DMS 273 (cell line): Measurements from ENCODE around the gene DCHS1.

ENCODE experiments used
- DNase-seq: peaks from one replicate; lab custom pipeline; 2025; ENCODE audit not compliant: unreplicated experiment; lab: John Stamatoyannopoulos, UW

DCHS1 gene

GRCh38 chr11:6612213-6613041, 43.2 kb downstream of the DCHS1 start, which contains the start of gene TAF10:
TSS of gene TAF10 (minus strand) at chr11:6612216. CDS start at chr11:6612189, 27 bp downstream.
- DNase-seq = peak; percentile 95

GRCh38 chr11:6611963-6612212, 43.7 kb downstream of the DCHS1 start:
- no peak for DNase-seq

DNA sequence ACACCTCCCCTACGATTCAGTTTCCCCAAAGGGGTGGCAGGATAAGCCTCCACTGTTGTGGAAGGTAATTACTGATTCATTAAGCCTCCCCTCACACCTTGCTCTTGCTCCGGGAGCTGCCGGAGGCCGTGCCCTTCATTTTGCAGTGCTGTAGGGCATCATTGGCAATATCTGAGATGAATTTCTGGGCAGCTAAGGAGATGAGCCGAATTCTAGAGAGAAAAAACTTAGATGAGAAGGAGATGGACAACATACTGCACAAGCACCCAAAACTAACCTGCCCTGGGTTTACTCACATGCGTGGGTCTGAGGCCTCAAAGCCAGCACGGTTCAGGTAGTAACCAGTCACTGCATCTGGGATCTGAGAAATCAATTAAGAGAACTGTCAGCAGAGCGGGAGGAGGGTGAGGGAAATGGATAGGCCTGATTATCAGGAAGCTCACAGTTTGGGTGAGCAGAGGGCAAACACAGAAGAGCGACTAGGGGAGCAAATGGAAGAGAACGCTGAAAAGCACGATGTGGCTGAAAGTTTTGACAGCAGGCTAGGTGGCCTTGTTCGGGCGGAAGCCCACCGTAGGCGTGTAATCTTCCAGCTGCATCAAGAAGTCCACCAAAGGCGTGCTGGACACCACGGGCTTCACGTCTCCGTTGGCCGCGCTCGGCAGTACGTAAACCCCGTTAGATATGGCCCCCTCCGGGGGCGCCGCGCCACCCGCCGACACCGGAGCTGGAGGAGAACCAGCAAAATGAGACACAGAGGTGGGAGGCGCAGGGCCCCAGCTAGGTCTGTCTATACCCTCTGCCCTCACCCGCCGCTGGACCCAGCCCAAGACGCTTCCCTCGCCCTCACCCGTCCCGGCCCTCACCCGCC, 44.3 kb downstream of the DCHS1 start:
- peak; percentile 56 for DNase-seq

GRCh38 chr11:6610591-6610990, 45.0 kb downstream of the DCHS1 start:
- DNase-seq = no peak

- no peak for DNase-seq
Observed at GRCh38 chr11:6609502-6610015, 46.0 kb downstream of the DCHS1 start.

GRCh38 chr11:6608726-6609501, 46.7 kb downstream of the DCHS1 start:
- no peak for DNase-seq

GRCh38 chr11:6608011-6608410, 47.6 kb downstream of the DCHS1 start:
- DNase-seq = no peak

DNA sequence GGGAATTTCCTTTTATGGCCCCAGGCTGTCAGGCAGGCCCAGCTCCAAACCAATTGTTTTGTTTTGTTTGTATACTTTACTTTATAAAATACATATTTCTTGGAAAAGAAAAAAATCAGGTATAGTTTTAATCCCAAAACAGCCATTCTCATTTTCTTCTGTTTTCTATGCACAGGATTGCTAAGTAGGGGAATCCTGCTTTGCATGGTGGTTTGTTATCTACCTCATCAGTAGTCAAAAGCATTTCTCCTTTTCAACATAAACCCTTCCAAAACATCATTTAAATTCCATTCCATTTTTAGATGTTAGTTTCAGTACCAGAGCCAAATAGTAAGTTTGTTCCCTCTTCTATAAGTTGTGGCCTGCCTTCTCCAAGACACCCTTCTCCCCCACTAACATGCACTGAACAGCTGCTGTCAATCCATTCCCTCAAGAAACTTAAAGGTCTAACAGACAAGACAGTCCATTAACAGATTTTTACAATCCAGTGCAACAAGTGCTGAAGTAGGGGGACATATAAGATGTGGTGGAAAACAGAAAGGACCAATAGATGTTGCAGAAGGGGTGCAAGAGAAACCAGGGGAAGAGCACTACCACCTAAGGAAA, 48.3 kb downstream of the DCHS1 start:
- DNase-seq = no peak

- DNase-seq = peak; percentile 71
Observed at GRCh38 chr11:6606471-6607189, 49.0 kb downstream of the DCHS1 start.

DNA sequence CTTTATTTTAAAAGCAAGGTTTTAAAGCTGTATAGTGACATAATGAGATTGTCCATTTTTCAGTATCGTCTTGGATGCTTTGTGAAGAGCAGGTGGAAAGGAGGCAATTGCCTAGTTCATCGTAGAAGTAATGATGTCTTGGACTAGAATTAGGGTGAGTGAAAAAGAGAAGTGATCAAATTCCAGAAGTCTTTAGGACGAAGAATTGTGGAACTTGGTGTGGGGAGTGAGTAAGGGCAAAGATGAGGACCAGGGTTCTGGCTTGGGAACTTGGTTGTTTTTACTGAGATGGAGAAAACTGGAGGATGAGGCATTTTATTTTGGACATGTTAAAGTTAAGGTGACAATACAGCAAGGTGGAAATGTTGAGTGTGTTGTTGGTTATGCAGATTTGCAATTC, 50.8 kb downstream of the DCHS1 start:
- no peak for DNase-seq

- peak; percentile 56 for DNase-seq
Observed at GRCh38 chr11:6604081-6604626, 51.5 kb downstream of the DCHS1 start.

DNA sequence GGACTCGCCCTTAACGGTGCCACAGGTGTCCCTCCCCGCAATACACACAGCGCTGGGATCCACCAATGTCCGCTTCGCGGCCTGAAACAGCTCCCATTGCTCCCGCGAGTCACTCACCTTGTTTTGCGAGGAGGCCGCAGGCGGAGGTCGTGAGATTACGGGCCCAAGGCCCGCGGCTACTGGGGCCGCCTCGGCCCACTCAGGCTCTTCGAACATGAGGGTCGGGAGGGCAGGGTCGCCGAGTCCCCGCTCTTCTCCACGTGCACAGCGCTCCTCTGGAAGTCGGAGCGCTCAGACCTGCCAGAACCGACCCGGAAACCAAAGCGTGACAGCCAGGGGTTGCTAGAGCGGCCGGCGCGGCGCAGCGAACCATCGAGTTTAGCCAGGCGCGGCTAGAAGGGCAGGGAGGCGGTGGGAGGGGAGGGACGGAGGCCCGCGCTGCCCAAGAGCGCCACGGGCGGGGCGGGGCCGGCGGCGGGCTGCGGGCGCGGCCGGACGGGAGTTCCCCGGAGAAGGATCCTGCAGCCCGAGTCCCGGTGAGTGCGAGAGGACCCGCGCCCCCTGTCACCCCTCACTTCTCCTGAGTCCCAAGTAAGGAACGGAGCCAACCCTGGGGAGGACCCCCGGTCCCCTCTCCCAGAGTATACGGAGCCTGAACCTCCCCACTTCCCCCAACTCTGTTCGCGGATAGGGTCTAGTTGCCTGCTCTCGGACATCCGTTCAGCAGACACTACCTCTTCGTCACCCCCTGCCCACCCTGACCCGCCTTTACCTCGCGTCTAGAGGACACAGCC, 52.1 kb downstream of the DCHS1 start, which contains the start of the genes ILK and RRP8:
Gene ILK (plus strand): TSS at position 488 of the 794 bp plus-strand sequence. CDS start 498 bp downstream, outside the sequence.
Gene RRP8 (minus strand): TSS at position 330 of the 794 bp plus-strand sequence. CDS start 114 bp downstream, at position 216.
- DNase-seq = peak; percentile 92

DNA sequence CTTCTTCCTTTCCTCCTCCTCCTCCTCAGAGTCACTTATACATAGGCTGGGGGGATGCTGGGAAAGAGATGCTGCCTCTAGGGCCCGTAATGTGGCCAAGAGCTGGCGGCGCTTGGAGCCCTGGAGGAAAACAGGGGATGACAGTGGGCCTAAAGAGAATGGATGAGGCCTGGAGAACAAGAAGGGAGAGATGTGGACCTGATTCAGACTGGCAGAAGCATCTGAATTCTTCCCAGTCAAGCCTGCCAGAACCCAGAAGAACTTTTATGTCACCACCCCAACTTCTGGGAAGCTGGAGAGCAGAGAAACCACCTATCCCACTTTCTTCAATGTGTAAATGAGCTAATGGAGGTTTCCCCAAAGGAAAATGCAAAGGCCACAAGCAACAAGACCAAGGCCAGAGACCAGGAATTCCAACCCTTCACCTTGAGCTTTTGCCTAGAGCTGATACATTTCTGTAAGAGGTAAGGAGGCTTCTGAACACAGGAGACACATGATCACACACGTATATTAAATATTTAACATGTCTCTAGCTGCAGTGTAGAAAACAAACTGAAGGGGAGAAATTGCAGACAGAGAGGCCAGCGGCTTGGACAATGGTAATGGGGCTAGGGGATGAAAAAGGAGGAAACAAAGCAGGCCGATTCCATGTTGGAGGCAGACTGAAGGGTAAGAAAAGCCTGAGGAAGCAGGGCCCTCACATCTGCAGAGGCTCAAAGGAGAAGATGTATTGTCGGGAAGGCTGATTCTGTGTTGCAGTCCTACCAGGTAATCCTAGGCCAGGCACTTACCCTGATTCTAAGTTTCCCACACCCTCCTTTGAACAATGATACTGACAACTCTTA, 53.3 kb downstream of the DCHS1 start:
- DNase-seq = no peak

DNA sequence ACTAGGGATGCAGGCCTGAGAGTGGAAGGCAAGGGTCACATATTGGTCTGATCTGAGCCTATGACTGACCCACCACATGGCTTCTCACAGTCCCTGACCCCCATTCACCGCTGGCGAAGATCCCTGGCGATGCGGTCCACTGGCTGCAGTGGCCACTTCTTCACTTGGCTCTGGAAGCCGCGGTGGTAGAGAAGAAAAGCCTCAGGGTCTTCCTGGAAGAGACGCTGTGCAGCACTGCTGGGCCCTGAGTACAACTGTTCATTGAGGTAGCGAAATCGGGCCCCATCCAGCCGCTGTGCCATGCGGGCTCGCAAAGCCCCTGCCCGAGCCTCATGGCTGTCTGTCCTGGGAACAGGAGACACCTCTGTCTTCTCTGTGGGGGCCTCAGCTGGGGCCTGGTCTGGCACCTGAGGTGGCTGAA, 54.6 kb downstream of the DCHS1 start:
- no peak for DNase-seq

- DNase-seq = no peak
Observed at GRCh38 chr11:6599881-6600390, 55.7 kb downstream of the DCHS1 start.

DNA sequence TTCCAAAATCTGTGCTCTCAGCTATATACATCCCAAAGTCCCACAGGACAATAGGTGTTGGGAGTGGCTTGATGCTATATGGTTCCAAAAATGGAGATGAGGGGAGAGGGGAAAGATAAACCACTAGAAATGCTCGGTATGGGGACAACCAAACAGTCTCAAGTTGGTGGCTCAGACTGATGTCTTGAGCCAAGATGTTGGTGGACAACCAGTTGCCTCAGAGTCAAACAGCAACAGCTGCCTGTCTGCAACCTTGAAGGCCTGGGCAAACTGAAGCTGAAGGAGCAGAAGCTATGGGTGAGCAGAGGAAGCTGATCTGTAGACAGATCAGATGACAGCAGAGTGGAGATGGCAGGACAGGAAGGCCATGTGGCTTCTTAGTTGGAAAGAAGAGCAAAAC, 56.2 kb downstream of the DCHS1 start:
- no peak for DNase-seq

GRCh38 chr11:6598555-6598954, 57.1 kb downstream of the DCHS1 start:
- no peak for DNase-seq
